IMR-90 (cell line): ENCODE measurements around the gene PLXNC1. TPM values are rescaled to one million over a fixed set of nuclear protein-coding genes. Genes with fewer than 3 reads are reported as not detected.

Experiments
- ATAC-seq: fragments of 200-7000 bp; cut with Tn5 transposase; 2 replicates; pipeline ENCODE4 v1.9.1; 2020; ENCODE audit warnings: low read depth, mild to moderate bottlenecking, moderate library complexity
- BruUV-seq: library from RNA; stranded (reverse); fragments of 400-500 nt; replicated peaks from 2 replicates; lab custom pipeline; 2021; lab: Mats Ljungman, UMichigan
- CTCF ChIA-PET: fragments of 300-600 bp; formaldehyde crosslinking; extraction: SDS; loops from one replicate; lab custom pipeline; 2021; ENCODE audit warnings: antibody characterized with exemption; lab: Yijun Ruan, JAX
- POLR2A ChIA-PET: fragments of 300-600 bp; sonication (Branson Sonifier 250); formaldehyde crosslinking; loops from one replicate; lab custom pipeline; 2022; ENCODE audit warnings: antibody characterized with exemption; ENCODE audit not compliant: unreplicated experiment; lab: Charles Lee
- DNase-seq: peaks from one replicate; pipeline ENCODE4 v3.0.0; 2013
- H2AFZ ChIP-seq: replicated peaks from 2 replicates; pipeline ENCODE3; 2013; ENCODE audit warnings: low read length, mild to moderate bottlenecking; ENCODE audit not compliant: poor library complexity
- H2AK5ac ChIP-seq: 2 replicates; pipeline ENCODE4 v1.6.1; 2013; ENCODE audit warnings: low read depth, low read length, inconsistent platforms
- H2AK9ac ChIP-seq: replicated peaks from 2 replicates; pipeline ENCODE3; 2013; ENCODE audit warnings: mild to moderate bottlenecking, low read depth, low read length, moderate library complexity; ENCODE audit not compliant: poor library complexity
- H2BK120ac ChIP-seq: 2 replicates; pipeline ENCODE4 v1.6.1; 2013; ENCODE audit warnings: low read depth, low read length, inconsistent platforms
- H2BK15ac ChIP-seq: 3 replicates; pipeline ENCODE4 v1.6.1; 2013; ENCODE audit warnings: low read depth, low read length, inconsistent platforms
- H2BK20ac ChIP-seq: 2 replicates; pipeline ENCODE4 v1.6.1; 2013; ENCODE audit warnings: low read depth, mild to moderate bottlenecking, inconsistent platforms, low read length, moderate library complexity
- H2BK5ac ChIP-seq: 2 replicates; pipeline ENCODE4 v1.6.1; 2013; ENCODE audit warnings: mild to moderate bottlenecking, low read depth, low read length, inconsistent platforms; ENCODE audit not compliant: poor library complexity, severe bottlenecking
- H3K14ac ChIP-seq: replicated peaks from 2 replicates; pipeline ENCODE4 v1.6.1; 2013; ENCODE audit warnings: low read depth, low read length, inconsistent platforms
- H3K18ac ChIP-seq: 2 replicates; pipeline ENCODE4 v1.6.1; 2013; ENCODE audit warnings: low read depth, low read length, control low read depth
- H3K23ac ChIP-seq: 2 replicates; pipeline ENCODE4 v1.6.1; 2013; ENCODE audit warnings: low read depth, low read length, inconsistent platforms
- H3K27ac ChIP-seq: 2 replicates; pipeline ENCODE4 v1.5.1; 2013; ENCODE audit warnings: mild to moderate bottlenecking, control low read depth, low read length; ENCODE audit not compliant: insufficient read depth
- H3K27me3 ChIP-seq: 2 replicates; pipeline ENCODE4 v1.6.1; 2013; ENCODE audit warnings: low read length; ENCODE audit not compliant: control insufficient read depth, insufficient read depth
- H3K36me3 ChIP-seq: 2 replicates; pipeline ENCODE4 v1.6.1; 2013; ENCODE audit warnings: low read length, mixed read lengths; ENCODE audit not compliant: control insufficient read depth, insufficient read depth
- H3K4ac ChIP-seq: 2 replicates; pipeline ENCODE4 v1.6.1; 2013; ENCODE audit warnings: low read depth, low read length, inconsistent platforms
- H3K4me1 ChIP-seq: 2 replicates; pipeline ENCODE4 v1.6.1; 2013; ENCODE audit warnings: low read length, mixed read lengths; ENCODE audit not compliant: control insufficient read depth, insufficient read depth
- H3K4me2 ChIP-seq: 2 replicates; pipeline ENCODE4 v1.6.1; 2013; ENCODE audit warnings: low read depth, mild to moderate bottlenecking, control low read depth, low read length, moderate library complexity
- H3K4me3 ChIP-seq: 2 replicates; pipeline ENCODE4 v1.5.1; 2013; ENCODE audit warnings: low read depth, mild to moderate bottlenecking, control low read depth, low read length, moderate library complexity; ENCODE audit not compliant: insufficient read depth
- H3K56ac ChIP-seq: 2 replicates; pipeline ENCODE4 v1.6.1; 2013; ENCODE audit warnings: low read length, inconsistent platforms; ENCODE audit not compliant: insufficient read depth; ENCODE audit errors: extremely low read depth
- H3K79me1 ChIP-seq, 2 experiments: 2 replicates each; pipeline ENCODE4 v1.6.1; 2013; ENCODE audit warnings: low read length in 2 of 2, inconsistent platforms in 1 of 2, low read depth in 1 of 2
- H3K9ac ChIP-seq: 2 replicates; pipeline ENCODE4 v1.6.1; 2013; ENCODE audit warnings: low read depth, low read length, control low read depth
- H3K9me1 ChIP-seq: 2 replicates; pipeline ENCODE4 v1.6.1; 2013; ENCODE audit warnings: low read length, inconsistent platforms; ENCODE audit not compliant: insufficient read depth
- H3K9me3 ChIP-seq: 2 replicates; pipeline ENCODE4 v1.6.1; 2013; ENCODE audit warnings: low read length; ENCODE audit not compliant: control insufficient read depth, insufficient read depth
- H4K20me1 ChIP-seq: 2 replicates; pipeline ENCODE4 v1.6.1; 2013; ENCODE audit warnings: low read length, inconsistent platforms; ENCODE audit not compliant: insufficient read depth
- H4K5ac ChIP-seq: 2 replicates; pipeline ENCODE4 v1.6.1; 2013; ENCODE audit warnings: mild to moderate bottlenecking, low read depth, low read length, control low read depth
- H4K8ac ChIP-seq, 2 experiments: 2 replicates each; pipeline ENCODE4 v1.6.1; 2013; ENCODE audit warnings: low read depth in 2 of 2, low read length in 2 of 2, control low read depth in 1 of 2, inconsistent platforms in 1 of 2
- H4K91ac ChIP-seq: 2 replicates; pipeline ENCODE4 v1.6.1; 2013; ENCODE audit warnings: low read depth, low read length, inconsistent platforms; ENCODE audit not compliant: insufficient read depth
- MAZ ChIP-seq: IDR thresholded peaks from 2 replicates; pipeline ENCODE4 v1.6.1; 2012; ENCODE audit warnings: low read depth, mild to moderate bottlenecking, low read length, improper control_type of control experiment, moderate library complexity, borderline replicate concordance
- MXI1 ChIP-seq: IDR thresholded peaks from 2 replicates; pipeline ENCODE4 v1.6.1; 2012; ENCODE audit warnings: low read depth, mild to moderate bottlenecking, low read length, moderate library complexity, borderline replicate concordance
- NFE2L2 ChIP-seq: fragments of 150-350 bp; IDR thresholded peaks from 2 replicates; pipeline ENCODE4 v1.6.1; 2016; ENCODE audit warnings: low read depth, mild to moderate bottlenecking, low read length
- RAD21 ChIP-seq: IDR thresholded peaks from 2 replicates; pipeline ENCODE4 v1.6.1; 2012; ENCODE audit warnings: low read length, improper control_type of control experiment
- WGBS, 2 experiments: methylation state at CpG; one replicate each; pipeline versions ENCODE4 v1.1.5 to v1.1.7; 2013; ENCODE audit warnings: missing lambda C conversion rate in 2 of 2; ENCODE audit not compliant: insufficient read length in 1 of 2; ENCODE audit errors: extremely low coverage in 2 of 2; 5-methylcytosine and 5-hydroxymethylcytosine counted together
- dilution Hi-C: fragments of 300-500 bp; cut with HindIII; formaldehyde crosslinking; loops from one replicate; pipeline ENCODE4 v1.14.3; 2018; ENCODE audit warnings: low sequenced_read_pairs; ENCODE audit not compliant: unreplicated experiment
- in situ Hi-C: fragments of 300-500 bp; cut with MboI; formaldehyde crosslinking; loops from 3 replicates; pipeline ENCODE4 v1.14.3; 2019; ENCODE audit warnings: low sequenced_read_pairs, inconsistent platforms, mixed read lengths
- intact Hi-C: fragments of 100-400 bp; cut with micrococcal nuclease; formaldehyde crosslinking; loops from 2 replicates; pipeline ENCODE4 v1.10.0; 2022
- polyA plus RNA-seq, 3 experiments: library from polyadenylated mRNA; depleted of rRNA; stranded (reverse); fragments of >200 nt; gene quantifications; 2 replicates each; pipeline ENCODE4 v1.2.3, GENCODE V29; 2012; ENCODE audit warnings: low replicate concordance in 1 of 3
- total RNA-seq: library from RNA; depleted of rRNA; stranded (reverse); fragments of >200 nt; gene quantifications from 2 replicates; pipeline ENCODE4 v1.2.3, GENCODE V29; 2012

Gene PLXNC1
- total and polyA plus RNA-seq, 2 of the 4 experiments (the other 2 are of a cell fraction) = 1.0 to 1.6 TPM

GRCh38 chr12:94150240-94151121, 2.1 kb downstream of the PLXNC1 start (continued):
- TF ChIP-seq RAD21 = no peak

GRCh38 chr12:94151582-94151981, 3.2 kb downstream of the PLXNC1 start:
- Histone ChIP-seq H3K23ac (no peak overlapping the region), H4K5ac (no peak overlapping the region), H3K9me3 (no peaks in the 10 kb centered on the region), H3K56ac (no peak overlapping the region), H3K4ac (no peak overlapping the region), H3K4me1 (no peaks in the 10 kb centered on the region; the same call in 1 of the 2 replicates), H3K14ac (no peak overlapping the region), H2BK15ac (no peak overlapping the region), H3K4me2 (no peak overlapping the region), H2AK9ac (no peak overlapping the region), H3K18ac (no peak overlapping the region), H4K91ac (no peak overlapping the region), H3K4me3 (no peak overlapping the region), H2BK120ac (no peak overlapping the region), H2BK5ac (no peak overlapping the region), H3K9ac (no peak overlapping the region), H3K27ac (no peak overlapping the region), H3K79me1 (no peaks in the 10 kb centered on the region), H4K20me1 (no peaks in the 10 kb centered on the region), H2BK20ac (no peak overlapping the region), H4K8ac (no peak overlapping the region), H2AK5ac (no peak overlapping the region), H3K27me3 (peaks cover 86% of the 10 kb centered on the region), H2AFZ (no peak overlapping the region), H3K36me3 (no peaks in the 10 kb centered on the region), H3K9me1 (no peaks in the 10 kb centered on the region)
- in situ Hi-C loops (no loop called here), dilution Hi-C loops (no loop called here), intact Hi-C loops (no loop called here)
- no peak for DNase-seq
- CTCF ChIA-PET = interaction anchor here (0.6 kb wide), 1 partner anchor 579 kb away, joined by 3 read pairs; the partner anchor contains the start of gene SOCS2
- WGBS, 2 experiments = no CpG with 5 or more reads among the region's 8 CpGs
- no peak for ATAC-seq
- BruUV-seq = no TSS peak
- POLR2A ChIA-PET = no interaction called here
- TF ChIP-seq MAZ (no peak), NFE2L2 (no peak), MXI1 (no peak)
